Breast epithelium (tissue), 4 donors: ENCODE measurements around the gene E4F1. TPM values are rescaled to one million over a fixed set of nuclear protein-coding genes. Genes with fewer than 3 reads are reported as not detected.

ENCODE experiments used
- DNase-seq, 2 donors: peaks; one replicate each; pipeline ENCODE4 v3.0.0-alpha.2; 2019; ENCODE audit warnings: low spot score in 2 of 2
- H3K27ac ChIP-seq, 2 donors: fragments of 200-600 bp; sonication (generic) in 1 of 2; one replicate each; pipeline ENCODE4 v1.5.1; 2016 to 2019; ENCODE audit warnings: mild to moderate bottlenecking in 1 of 2
- H3K27me3 ChIP-seq, 2 donors: fragments of 200-600 bp; sonication (generic) in 1 of 2; one replicate each; pipeline versions ENCODE4 v1.5.1 to v1.6.0; 2017 to 2019; ENCODE audit warnings: control low read depth in 1 of 2, mild to moderate bottlenecking in 1 of 2
- H3K36me3 ChIP-seq: fragments of 200-600 bp; one replicate; pipeline ENCODE4 v1.5.1; 2019
- H3K4me1 ChIP-seq, 2 donors: fragments of 200-600 bp; sonication (generic); one replicate each; pipeline ENCODE4 v1.5.1; 2016 to 2019; ENCODE audit warnings: control low read depth in 1 of 2
- H3K4me3 ChIP-seq, 3 donors: fragments of 200-600 bp; sonication (generic); 1 replicate in 2 of 3; 2 replicates in 1 of 3; pipeline ENCODE4 v1.5.1; 2016 to 2019; ENCODE audit warnings: mild to moderate bottlenecking in 3 of 3, moderate library complexity in 2 of 3
- H3K9me3 ChIP-seq, 2 donors: fragments of 200-600 bp; sonication (generic) in 1 of 2; one replicate each; pipeline ENCODE4 v1.5.1; 2016 to 2019; ENCODE audit warnings: control low read depth in 1 of 2
- CTCF ChIP-seq, 3 donors: fragments of 450-650 bp; IDR thresholded peaks; one replicate each; pipeline ENCODE4 v1.5.1; 2016 to 2017; ENCODE audit warnings: antibody characterized with exemption in 3 of 3, mild to moderate bottlenecking in 3 of 3, moderate library complexity in 3 of 3
- POLR2A ChIP-seq: fragments of 450-650 bp; IDR thresholded peaks from one replicate; pipeline ENCODE4 v1.6.1; 2016; ENCODE audit warnings: antibody characterized with exemption, mild to moderate bottlenecking, moderate library complexity
- POLR2AphosphoS5 ChIP-seq, 3 donors: sonication (generic); formaldehyde crosslinking; IDR thresholded peaks; one replicate each; pipeline ENCODE4 v1.6.1; 2017; ENCODE audit warnings: antibody characterized with exemption in 3 of 3
- intact Hi-C: fragments of 100-400 bp; cut with DNase I; formaldehyde crosslinking; loops from one replicate; pipeline ENCODE4 v1.15.1; 2023; ENCODE audit warnings: low total_unique reads
- total RNA-seq, 3 donors: library from RNA; depleted of rRNA; stranded (reverse); fragments of >200 nt; gene quantifications; one replicate each; pipeline ENCODE4 v1.1.0, GENCODE V29; 2016

The E4F1 gene
- total RNA-seq, 3 donors from 2014 or later, result 19.0 to 40.2 (median 34.7) TPM

- Histone ChIP-seq H3K9me3 (no peaks in the 10 kb centered on the region), H3K4me3 (peak within 1 kb of the TSS; percentile 87 to 89 (median 88)), H3K4me1 (peaks cover 6 to 10% of the 10 kb centered on the region in 2 donors), H3K27ac (peak within 1 kb of the TSS; percentile 95 to 97), H3K36me3 (no peaks in the 10 kb centered on the region), H3K27me3 (no peaks in the 10 kb centered on the region)
- peak; percentile 93 to 94 for DNase-seq
- intact Hi-C loops, result no loop called here
- TF ChIP-seq POLR2A (peak; percentile 100), CTCF (IDR thresholded peaks at IDR 0.05) (peak; percentile 16 to 36 (median 16)), POLR2AphosphoS5 (IDR thresholded peaks at IDR 0.05) (peak; percentile 100)
Observed at GRCh38 chr16:2267913-2268666, 44.7 kb downstream of the E4F1 start, which contains the start of gene RNPS1. RNPS1 (minus strand) TSS chr16:2268126; CDS start chr16:2264643, 3,483 bp downstream.

- H3K27ac ChIP-seq, result no peak overlapping the region
- no peaks in the 10 kb centered on the region for H3K9me3 ChIP-seq
- no peak overlapping the region for H3K4me3 ChIP-seq
- intact Hi-C loops, result no loop called here
- H3K27me3 ChIP-seq, result no peaks in the 10 kb centered on the region
- H3K36me3 ChIP-seq, result no peaks in the 10 kb centered on the region
- DNase-seq, result no peak
- TF ChIP-seq POLR2AphosphoS5 (IDR thresholded peaks at IDR 0.05) (no peak), CTCF (IDR thresholded peaks at IDR 0.05) (no peak), POLR2A (no peak)
- peaks cover 6 to 10% of the 10 kb centered on the region in 2 donors for H3K4me1 ChIP-seq
Observed at GRCh38 chr16:2270070-2270462, 46.7 kb downstream of the E4F1 start.

- no peak overlapping the region for H3K27ac ChIP-seq
- intact Hi-C loops, result no loop called here
- H3K9me3 ChIP-seq, result no peaks in the 10 kb centered on the region
- TF ChIP-seq POLR2A (no peak), CTCF (IDR thresholded peaks at IDR 0.05) (no peak), POLR2AphosphoS5 (IDR thresholded peaks at IDR 0.05) (no peak)
- peaks cover 6 to 10% of the 10 kb centered on the region in 2 donors for H3K4me1 ChIP-seq
- H3K36me3 ChIP-seq, result no peaks in the 10 kb centered on the region
- no peak for DNase-seq
- H3K4me3 ChIP-seq, result no peak overlapping the region
- no peaks in the 10 kb centered on the region for H3K27me3 ChIP-seq
Observed at GRCh38 chr16:2270588-2271470, 47.4 kb downstream of the E4F1 start.

- no peak overlapping the region for H3K27ac ChIP-seq
- no peaks in the 10 kb centered on the region for H3K36me3 ChIP-seq
- H3K27me3 ChIP-seq, result no peaks in the 10 kb centered on the region
- H3K4me1 ChIP-seq, result peaks cover 6 to 10% of the 10 kb centered on the region in 2 donors
- no peaks in the 10 kb centered on the region for H3K9me3 ChIP-seq
- TF ChIP-seq CTCF (IDR thresholded peaks at IDR 0.05) (no peak), POLR2A (no peak), POLR2AphosphoS5 (IDR thresholded peaks at IDR 0.05) (no peak)
- DNase-seq, result no peak
- intact Hi-C loops, result no loop called here
- no peak overlapping the region for H3K4me3 ChIP-seq
Observed at GRCh38 chr16:2271848-2272461, 48.6 kb downstream of the E4F1 start.
